Endothelial cell of umbilical vein (primary cell): ENCODE results near the gene QPCT.

Source experiments
- EZH2 ChIP-seq: IDR thresholded peaks from 2 replicates; pipeline ENCODE4 v1.6.1; 2012; ENCODE audit warnings: borderline replicate concordance, low read depth, mild to moderate bottlenecking, moderate library complexity, low read length, inconsistent platforms; ENCODE audit not compliant: severe bottlenecking
- TF ChIP-seq, protein P1 (sequence below), 2 donors: IDR thresholded peaks; 1 replicate in 1 of 2; 2 replicates in 1 of 2; pipeline ENCODE4 v1.5.1; 2011; ENCODE audit warnings: low read length in 2 of 2, mild to moderate bottlenecking in 2 of 2, moderate library complexity in 2 of 2, control low read depth in 1 of 2, inconsistent platforms in 1 of 2, low read depth in 1 of 2; ENCODE audit not compliant: insufficient read depth in 1 of 2; ENCODE audit errors: extremely low read depth in 1 of 2

DNA sequence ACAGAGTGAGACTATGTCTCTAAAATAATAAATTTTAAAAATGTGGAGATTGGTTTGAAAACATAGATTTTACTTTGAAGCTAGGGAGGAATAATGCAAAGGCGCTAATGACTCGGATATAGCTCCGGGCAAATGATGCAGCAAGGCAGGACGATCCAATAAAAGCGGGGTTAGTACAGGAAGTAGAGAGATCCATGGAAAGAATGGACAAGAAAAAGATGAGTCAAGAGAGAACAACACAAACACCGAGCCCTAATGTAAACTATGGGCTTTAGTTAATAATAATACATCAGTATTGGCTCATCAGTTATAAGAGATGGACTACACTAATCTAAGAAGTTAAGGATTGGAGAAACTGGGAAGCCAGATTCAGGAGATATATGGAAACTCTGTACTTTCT is 74.5 kb downstream of the QPCT start:
- TF ChIP-seq, protein P1, sequence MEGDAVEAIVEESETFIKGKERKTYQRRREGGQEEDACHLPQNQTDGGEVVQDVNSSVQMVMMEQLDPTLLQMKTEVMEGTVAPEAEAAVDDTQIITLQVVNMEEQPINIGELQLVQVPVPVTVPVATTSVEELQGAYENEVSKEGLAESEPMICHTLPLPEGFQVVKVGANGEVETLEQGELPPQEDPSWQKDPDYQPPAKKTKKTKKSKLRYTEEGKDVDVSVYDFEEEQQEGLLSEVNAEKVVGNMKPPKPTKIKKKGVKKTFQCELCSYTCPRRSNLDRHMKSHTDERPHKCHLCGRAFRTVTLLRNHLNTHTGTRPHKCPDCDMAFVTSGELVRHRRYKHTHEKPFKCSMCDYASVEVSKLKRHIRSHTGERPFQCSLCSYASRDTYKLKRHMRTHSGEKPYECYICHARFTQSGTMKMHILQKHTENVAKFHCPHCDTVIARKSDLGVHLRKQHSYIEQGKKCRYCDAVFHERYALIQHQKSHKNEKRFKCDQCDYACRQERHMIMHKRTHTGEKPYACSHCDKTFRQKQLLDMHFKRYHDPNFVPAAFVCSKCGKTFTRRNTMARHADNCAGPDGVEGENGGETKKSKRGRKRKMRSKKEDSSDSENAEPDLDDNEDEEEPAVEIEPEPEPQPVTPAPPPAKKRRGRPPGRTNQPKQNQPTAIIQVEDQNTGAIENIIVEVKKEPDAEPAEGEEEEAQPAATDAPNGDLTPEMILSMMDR (IDR thresholded peaks at IDR 0.05; ENCODE audit: extremely low read depth in 1 of 2, insufficient read depth in 1 of 2, low read depth in 1 of 2, low read length in 2 of 2): no peak
- TF ChIP-seq EZH2: no peak
